ENCODE measurements around the gene CEP78.

The CEP78 gene

DNA sequence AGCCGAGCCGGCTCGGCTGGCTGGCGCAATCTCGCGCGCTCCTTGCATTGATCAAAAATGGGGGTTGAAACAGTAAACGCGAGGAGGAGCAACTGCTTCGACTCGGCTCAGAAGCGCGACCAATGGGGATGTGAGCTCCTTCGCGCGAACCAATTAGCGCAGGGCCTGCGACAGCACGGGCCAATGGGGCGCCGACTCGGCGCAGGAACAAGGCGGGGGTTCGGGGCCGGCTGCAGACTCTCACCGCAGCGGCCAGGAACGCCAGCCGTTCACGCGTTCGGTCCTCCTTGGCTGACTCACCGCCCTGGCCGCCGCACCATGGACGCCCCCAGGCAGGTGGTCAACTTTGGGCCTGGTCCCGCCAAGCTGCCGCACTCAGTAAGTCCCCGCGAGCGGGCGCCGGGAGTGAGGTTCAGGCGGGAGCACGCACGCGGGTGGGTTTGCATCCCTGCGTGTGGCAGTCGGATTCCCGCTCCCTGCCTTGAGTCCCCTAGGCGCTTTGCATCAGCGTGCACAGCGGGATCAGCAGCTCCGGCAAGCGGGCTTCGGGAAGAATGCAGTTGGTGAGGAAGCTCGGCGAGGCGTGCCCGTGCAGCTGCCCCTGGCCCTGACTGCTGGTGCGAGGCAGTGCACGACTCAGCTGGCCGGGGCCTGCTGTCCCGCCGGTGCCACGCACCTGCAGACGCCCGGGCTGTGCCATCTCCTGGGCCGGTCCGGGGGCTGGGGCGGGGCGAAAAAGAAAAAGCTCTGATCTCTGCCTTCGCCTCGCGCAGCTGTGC is 61.2 kb downstream of the CEP78 start, which contains the start of gene PSAT1:
PSAT1 (plus strand) TSS at position 233 of the 779 bp plus-strand sequence; CDS start at position 319, 86 bp downstream.
- peak within 1 kb of the TSS; percentile 59 for H3K4me3 ChIP-seq (ENCODE audit: low read depth, low read length)
- DNase-seq (ENCODE audit: low read depth), result peak; percentile 96
- TF ChIP-seq, protein P1, sequence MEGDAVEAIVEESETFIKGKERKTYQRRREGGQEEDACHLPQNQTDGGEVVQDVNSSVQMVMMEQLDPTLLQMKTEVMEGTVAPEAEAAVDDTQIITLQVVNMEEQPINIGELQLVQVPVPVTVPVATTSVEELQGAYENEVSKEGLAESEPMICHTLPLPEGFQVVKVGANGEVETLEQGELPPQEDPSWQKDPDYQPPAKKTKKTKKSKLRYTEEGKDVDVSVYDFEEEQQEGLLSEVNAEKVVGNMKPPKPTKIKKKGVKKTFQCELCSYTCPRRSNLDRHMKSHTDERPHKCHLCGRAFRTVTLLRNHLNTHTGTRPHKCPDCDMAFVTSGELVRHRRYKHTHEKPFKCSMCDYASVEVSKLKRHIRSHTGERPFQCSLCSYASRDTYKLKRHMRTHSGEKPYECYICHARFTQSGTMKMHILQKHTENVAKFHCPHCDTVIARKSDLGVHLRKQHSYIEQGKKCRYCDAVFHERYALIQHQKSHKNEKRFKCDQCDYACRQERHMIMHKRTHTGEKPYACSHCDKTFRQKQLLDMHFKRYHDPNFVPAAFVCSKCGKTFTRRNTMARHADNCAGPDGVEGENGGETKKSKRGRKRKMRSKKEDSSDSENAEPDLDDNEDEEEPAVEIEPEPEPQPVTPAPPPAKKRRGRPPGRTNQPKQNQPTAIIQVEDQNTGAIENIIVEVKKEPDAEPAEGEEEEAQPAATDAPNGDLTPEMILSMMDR (IDR thresholded peaks at IDR 0.05; ENCODE audit: insufficient read depth, low read depth, low read length, missing control alignments), result no peak

DNA sequence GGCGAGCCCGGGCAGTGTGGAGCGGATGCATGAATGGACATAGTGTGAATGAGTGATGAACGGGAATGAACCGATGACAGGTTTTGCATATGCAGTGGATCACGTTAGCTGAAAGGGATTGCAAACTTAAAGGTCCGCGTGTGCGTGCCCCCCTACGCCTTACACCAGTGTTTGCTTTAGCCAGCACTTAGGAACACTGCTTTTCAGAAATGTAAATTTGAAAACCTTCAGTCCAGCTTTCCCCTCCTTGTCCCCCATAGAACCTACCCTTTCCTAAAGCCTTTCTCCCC is 61.7 kb downstream of the CEP78 start:
- peak overlapping the region; percentile 59 for H3K4me3 ChIP-seq (ENCODE audit: low read depth, low read length)
- DNase-seq (ENCODE audit: low read depth), result no peak
- TF ChIP-seq, protein P1 (IDR thresholded peaks at IDR 0.05; ENCODE audit: insufficient read depth, low read depth, low read length, missing control alignments), result no peak

DNA sequence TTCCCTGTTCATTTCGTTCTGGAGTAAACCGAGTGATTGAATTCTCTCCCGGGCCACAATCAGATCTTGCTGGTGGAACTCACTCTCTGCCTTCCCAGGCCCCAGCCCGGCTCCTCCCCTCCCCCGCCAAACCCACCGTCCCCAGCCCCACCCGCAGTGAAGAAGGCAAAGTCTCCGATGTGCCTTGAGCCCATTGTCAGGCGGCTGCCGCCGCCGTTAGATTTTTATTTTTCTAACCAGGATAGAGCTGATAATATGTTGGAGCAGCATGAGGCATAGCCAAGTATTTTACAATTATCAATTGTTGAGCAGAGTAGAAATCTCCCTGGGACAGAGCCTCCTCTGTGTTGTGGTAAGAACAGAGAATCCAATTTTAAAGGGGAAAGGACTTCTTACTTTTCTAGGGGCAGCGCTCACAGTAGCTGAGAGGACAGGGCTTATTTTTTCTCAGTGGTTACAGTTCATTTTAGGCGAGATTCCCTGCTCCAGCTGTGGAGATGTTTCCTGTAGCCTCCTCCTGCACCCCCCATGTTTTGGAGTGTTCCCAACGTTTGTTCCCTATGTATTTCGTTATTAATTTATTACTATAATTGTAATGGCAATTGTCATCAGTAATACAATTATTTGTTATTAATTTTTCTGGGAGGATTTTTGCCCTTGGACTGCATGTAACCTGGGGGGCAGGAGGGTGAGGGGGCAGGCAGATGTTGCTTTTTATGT is 62.3 kb downstream of the CEP78 start:
- TF ChIP-seq, protein P1 (IDR thresholded peaks at IDR 0.05; ENCODE audit: insufficient read depth, low read depth, low read length, missing control alignments), result no peak
- no peak for DNase-seq (ENCODE audit: low read depth)
- H3K4me3 ChIP-seq (ENCODE audit: low read depth, low read length), result peak overlapping the region; percentile 59

DNA sequence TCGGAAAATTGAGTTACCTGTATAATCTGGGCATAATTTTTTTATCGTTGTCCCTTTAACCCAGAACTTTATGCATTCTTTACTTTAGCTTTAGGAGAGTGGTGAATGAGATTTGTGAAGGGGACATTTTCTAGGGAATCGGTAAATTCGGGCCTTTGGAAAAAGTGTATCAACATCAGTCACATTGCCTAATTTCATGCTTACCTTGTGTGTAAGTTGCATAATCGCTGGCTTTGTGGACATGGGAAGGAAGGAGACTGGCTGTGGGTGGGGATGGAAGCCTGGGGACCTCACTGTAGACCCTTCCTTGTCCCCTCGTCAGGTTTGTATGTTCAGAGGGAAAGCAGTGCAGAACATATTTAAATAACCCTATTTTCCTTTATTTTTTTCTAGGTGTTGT is 64.3 kb downstream of the CEP78 start:
- TF ChIP-seq, protein P1 (IDR thresholded peaks at IDR 0.05; ENCODE audit: insufficient read depth, low read depth, low read length, missing control alignments), result no peak
- no peak overlapping the region for H3K4me3 ChIP-seq (ENCODE audit: low read depth, low read length)

DNA sequence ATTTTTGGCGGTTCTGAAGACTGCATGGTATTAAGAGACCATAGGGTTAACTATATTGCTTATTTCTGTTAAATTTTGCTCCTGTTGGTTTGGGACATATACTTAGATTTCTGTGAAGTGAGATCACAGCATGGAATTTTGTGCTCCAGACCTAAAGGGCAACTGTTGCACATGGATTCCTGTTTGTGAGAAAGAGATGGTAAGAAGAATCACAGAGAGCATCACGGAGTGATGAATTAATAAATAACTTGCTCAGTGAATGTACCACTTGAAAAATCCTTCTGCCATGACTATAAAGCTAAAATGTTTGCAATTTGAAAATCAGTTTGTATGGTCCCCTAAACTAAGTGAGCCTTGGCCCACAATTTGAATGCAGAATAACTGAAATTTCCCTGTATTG is 65.6 kb downstream of the CEP78 start:
- H3K4me3 ChIP-seq (ENCODE audit: low read depth, low read length), result no peak overlapping the region
- DNase-seq (ENCODE audit: low read depth), result no peak
- TF ChIP-seq, protein P1 (IDR thresholded peaks at IDR 0.05; ENCODE audit: insufficient read depth, low read depth, low read length, missing control alignments), result no peak

More for the DNA sequence above, 64.3 kb downstream of the CEP78 start:
- no peak for DNase-seq (ENCODE audit: low read depth)

DNA sequence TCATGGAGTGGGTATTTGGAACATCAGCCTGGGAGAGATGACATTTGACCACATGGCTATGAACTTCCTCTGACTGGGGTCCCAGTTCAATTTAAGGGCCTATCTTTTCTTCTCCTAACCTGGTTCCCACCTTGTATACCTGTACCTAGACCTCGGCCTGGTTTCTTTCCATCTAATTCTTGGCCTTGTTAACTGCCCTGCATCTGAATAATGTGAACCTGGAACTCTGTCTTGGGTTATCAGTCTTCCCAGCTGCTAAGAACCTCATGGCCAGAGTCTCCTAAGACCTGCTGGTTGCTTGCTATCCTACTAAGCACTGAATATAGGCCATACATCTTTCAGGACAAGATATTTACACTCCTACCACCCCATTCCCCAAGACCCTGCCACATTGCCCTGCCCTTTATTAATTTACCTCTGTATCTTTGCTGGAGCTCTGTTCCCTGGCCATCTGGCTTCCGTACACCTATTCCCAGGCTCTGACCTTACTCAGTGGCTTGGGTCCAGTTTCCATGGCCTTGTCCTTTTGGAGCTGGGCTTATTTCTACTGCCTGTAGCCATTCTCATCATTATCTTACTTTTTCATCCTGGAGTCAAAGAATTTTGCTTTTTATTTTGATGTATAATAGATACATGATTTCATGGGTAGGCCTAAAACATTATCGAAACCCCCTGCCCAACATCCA is 67.6 kb downstream of the CEP78 start:
- DNase-seq (ENCODE audit: low read depth), result no peak
- TF ChIP-seq, protein P1 (IDR thresholded peaks at IDR 0.05; ENCODE audit: insufficient read depth, low read depth, low read length, missing control alignments), result no peak
- H3K4me3 ChIP-seq (ENCODE audit: low read depth, low read length), result no peak overlapping the region
